IPS DF 4.7 (cell line): ENCODE measurements around the gene LDLRAD3.
"Not testable (repeated sequence)": the region's sequence is repeated elsewhere in the genome, so short reads cannot be mapped to it uniquely, and the experiment has no call there.

Experiments
- DNase-seq: peaks from one replicate; pipeline ENCODE4 v3.0.0-alpha.2; 2013; ENCODE audit warnings: low spot score; ENCODE audit errors: extremely low read depth

The LDLRAD3 gene, protein sequence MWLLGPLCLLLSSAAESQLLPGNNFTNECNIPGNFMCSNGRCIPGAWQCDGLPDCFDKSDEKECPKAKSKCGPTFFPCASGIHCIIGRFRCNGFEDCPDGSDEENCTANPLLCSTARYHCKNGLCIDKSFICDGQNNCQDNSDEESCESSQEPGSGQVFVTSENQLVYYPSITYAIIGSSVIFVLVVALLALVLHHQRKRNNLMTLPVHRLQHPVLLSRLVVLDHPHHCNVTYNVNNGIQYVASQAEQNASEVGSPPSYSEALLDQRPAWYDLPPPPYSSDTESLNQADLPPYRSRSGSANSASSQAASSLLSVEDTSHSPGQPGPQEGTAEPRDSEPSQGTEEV

DNA sequence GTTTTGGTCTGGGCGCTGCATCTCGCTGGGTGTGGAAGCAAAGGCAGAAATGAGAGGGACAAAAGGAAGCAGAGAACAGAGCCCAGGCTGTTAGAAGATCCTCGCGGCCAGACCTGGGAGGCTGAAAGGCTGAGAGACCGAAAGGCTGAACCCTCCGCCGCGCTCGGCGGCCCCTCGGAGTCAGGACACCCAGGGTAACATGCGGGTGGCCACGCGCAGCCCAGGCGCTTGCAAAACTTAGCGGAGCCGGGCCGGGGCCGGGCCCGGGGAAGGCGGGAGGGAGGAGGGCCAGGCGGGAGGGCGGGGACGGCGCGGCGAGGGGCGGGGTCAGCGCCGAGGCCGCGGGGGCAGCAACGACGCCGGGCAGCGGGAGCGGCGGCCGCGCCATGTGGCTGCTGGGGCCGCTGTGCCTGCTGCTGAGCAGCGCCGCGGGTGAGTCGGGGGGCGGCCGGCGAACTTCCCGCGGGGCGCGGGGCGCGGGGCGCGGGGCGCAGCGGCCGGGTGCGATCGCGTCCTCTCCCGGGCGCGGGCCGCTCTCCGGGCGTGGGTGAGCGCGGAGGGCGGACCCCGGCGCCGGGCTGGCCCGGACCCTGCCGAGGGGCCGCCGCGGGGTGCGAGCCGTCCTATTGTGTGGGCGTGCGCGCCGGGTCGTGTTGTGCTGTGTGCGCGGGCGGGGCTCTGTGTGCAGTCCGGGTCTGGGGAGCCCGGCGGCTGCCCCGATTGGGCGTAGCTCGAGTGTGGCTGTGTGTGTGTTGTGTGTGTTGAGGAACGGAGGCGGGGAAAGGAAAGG, at the start of gene LDLRAD3:
Gene LDLRAD3, plus strand, starts transcription at position 350 of the 790 bp plus-strand sequence. Its CDS starts 37 bp downstream, at position 387.
- DNase-seq: no peak

GRCh38 chr11:35897019-35897418, 46.8 kb upstream of the LDLRAD3 start:
- DNase-seq: no peak

DNA sequence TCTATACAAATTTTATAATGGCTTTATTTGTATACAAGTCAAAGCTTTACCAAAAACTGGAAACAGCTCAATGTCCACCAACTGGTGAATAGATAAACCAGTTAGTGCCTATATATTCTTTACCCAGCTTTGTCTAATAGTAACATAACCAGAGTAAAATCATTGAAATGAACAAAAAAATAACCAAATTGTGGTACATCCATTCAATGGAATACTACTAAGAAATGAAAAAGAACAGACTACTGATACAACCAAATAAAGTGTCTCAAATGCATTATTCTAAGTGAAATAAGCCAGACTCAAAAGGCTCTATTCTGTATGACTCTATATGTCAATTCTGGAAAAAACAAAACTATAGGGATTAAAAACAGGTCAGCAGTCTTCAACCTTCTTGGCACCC, 40.9 kb upstream of the LDLRAD3 start:
- DNase-seq: no peak

DNA sequence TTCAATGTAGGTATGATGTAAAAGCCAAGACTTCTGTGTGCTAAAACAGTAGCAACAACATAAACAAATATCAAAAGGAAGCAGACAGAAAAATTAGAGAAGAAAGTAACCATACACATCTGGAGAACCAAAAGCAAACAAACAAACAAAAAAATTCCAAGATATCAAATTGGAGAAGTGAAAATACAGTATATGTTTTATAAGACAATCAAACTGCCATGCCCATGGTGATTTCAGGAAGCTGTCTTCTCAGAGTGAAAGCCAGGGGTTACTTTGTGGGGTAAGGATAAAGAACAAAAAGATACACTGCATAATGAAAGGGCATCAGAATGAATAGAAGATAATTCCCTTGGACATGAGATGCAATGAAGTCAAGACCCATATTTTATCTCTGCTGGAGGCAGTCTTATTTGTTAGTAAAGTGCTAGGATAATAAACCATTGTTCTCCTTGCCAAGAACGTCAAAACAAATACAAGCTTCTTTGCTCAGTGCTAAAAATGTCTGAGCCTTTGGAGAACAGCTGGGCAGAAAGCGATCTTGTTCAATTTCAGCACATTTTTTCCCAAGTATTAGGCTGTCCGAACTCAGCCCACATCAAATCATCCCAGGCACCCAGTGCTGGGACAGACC, 38.1 kb upstream of the LDLRAD3 start:
- DNase-seq: no peak

- no peak for DNase-seq
These were observed 37.6 kb upstream of the LDLRAD3 start for GRCh38 chr11:35906277-35906661.

GRCh38 chr11:35906681-35907080, 37.2 kb upstream of the LDLRAD3 start:
- no peak for DNase-seq

DNA sequence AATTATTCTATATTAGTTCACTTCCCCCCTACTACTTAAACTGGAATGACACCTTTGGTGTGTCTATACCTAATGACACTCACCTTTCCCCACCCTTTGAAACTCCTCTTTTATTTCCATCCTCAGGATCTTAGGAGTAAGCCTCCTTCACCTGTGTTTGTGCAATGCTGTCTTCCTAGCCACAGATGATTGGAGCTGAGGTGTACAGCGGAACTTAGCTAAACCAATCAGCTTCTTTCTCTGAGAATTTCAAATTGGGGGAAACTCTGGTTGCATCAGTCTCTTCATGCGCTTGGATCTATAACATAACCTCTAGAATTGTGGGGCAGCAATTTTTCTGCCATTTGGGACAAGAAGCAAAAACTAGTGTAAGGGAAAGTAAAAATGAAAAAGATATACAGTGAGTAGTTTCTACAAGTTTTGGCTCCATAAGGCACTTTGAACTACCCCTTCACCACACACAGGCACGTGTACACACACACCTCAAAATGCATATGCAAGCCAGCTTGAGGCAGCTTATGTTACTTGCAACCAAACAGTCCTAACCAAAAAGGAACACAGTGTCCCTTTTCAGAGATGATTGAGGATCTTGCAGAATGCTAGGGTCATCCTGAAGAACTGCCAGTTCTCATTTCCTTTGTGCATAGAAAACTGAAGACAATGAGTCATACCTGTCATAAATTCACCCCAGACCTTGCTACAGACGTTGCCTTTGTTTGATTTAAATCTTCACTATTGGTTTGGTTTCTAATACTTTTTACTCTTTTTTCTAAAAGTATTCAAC, 36.0 kb upstream of the LDLRAD3 start:
- DNase-seq: no peak

DNA sequence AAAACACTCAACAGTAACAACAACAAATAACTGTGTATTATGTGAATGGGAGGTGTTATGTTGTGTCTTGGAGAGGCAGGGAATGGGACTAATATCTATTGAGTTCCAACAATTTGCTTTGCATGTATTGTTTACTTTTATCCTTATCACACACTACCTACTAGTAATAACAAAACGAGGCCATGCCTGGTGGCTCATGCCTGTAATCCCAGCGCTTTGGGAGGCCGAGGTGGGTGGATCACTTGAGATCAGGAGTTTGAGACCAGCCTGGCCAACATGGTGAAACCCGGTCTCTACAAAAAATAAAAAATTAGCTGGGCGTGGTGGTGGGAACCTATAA, 35.5 kb upstream of the LDLRAD3 start:
- not testable (repeated sequence) for DNase-seq

DNA sequence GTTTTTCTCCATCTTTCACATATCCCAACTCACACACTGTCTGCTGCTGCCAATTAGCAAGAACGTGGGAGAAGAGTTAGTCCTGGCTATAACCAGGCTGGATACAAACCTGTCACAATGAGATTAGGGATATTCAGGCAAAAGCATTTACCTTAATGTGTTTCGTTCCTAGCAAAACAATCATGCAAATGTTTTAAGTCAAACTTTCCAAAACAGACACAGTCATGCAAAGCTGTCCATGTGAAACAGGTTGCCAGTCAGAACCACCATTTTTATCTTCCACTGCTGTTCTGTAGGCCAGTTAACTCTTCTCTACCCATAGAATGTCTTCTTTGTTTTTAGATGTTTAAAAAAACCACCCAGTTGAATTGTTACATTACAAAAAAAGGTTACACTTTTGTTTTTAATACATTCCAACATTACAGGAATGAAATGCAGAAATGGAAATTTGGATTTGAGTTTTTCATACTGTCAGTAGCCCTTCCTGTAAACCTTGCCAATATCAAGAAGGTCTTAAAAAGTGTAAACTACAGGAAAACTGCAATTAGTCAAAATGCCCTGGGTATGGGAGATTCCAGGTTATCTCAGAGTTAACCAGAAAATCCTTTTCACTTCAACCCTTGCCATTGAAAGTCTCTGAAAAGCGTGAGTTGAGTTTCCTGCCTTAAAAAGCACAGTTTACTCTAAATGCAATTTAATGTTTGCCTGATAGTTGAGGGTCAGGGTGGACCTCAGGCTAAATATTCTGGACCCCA, 34.2 kb upstream of the LDLRAD3 start:
- DNase-seq: no peak

GRCh38 chr11:35911013-35911412, 32.8 kb upstream of the LDLRAD3 start:
- no peak for DNase-seq

DNA sequence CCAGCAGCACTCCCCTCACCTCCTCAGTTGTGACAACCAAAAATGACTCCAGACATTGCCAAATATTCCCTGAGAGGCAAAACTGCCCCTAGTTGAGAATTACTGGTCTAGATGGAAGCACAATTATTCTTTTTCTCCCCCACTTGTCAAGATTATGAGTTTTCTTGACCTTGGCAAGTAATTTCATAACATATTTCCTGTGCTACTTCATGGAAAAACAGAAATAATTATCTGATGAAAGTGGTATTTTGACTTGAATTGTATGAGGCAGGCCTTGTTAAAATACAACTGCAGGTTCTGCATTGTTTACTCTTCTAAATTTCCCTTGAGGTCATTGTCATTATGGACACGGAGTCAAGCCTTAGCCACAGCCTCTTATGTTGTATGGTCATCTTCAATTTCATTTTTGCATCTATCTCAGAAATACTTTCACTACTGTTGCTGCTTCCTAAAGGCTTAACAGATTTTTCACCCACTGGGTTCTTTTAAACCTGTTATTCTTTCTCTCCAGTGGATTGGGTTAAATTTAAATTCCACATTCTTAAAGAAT, 32.2 kb upstream of the LDLRAD3 start:
- DNase-seq: no peak

DNA sequence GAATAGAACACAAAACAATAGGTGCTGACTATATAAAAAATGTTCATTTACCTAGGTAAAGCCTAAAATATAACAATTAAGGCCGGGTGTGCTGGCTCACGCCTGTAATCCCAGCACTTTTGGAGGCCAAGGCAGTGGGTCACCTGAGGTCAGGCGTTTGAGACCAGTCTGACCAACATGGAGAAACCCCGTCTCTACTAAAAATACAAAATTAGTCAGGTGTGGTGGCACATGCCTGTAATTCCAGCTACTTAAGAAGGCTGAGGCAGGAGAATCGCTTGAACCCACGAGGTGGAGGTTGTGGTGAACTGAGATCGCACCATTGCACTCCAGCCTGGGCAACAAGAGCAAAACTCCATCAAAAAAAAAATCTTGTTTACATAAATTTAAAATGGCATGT, 31.4 kb upstream of the LDLRAD3 start:
- not testable (repeated sequence) for DNase-seq

DNA sequence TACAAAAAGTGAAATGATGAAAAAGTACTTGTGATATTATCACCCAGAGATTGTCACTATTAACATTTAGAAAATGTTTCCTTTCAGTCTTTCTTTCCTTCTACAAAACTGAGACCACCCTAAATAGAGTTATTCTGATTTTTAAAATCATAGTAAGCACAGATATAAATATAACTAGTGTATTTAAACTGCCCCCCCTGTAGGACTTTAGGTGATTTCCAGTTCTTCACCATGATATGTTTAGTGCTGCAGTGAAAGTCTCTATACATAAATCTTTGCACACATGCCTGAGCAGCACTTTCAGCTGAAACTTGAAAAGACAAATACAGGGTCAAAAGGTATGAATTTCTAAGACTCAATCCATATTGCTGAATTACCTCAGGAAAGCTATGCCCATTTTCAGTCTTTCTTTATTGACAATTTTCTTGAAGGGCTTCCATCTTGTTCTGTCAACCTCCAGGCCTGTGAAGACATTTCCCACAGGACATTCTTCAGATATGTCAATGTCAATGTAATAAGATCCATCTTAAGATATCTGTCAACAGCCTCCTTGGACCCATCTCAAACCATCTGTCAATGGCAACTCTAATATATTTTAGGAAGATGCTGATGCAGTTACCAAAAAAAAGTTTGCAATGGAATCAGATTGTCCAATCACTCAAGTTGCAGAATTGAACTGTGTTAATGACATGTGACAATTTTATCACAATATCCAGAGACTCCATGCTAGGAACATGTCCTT, 30.8 kb upstream of the LDLRAD3 start:
- no peak for DNase-seq

DNA sequence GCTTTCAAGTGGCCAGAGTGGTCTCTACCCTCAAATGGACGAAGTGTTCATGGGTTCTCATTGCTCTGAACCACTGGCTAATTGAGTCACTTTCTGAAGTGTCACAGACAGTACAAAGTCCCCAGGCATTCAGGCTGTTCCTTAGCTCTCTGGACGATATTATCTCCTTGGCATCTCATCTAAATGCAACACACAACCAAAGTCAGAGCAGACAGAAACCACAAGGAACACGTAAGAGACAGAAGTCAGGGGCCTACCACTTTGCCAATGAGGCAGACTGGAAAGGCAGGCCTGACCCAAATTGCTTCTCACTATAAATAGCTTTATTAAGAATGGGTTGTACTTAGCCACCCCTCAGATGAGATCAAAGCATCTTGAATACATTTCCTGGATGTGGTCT, 29.0 kb upstream of the LDLRAD3 start:
- no peak for DNase-seq

DNA sequence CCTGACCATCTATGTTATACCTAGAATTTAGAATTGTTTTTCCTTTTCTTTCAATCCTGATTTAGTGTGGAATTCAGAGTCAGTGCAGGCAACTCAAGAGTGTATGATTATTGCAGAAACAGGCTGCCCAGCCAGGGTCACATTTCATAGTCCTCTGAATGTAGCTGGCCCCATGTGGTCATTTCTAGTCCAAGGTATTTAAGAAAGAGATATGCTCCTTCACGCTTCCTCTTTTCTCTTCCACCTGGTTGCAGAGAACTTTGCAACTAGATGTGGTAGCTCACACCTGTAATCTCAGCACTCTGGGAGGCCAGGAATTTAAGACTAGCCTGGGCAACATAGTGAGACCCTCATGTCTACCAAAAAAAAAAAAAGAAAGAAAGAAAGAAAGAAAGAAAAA, 27.6 kb upstream of the LDLRAD3 start:
- DNase-seq: no peak

GRCh38 chr11:35917676-35918075, 26.2 kb upstream of the LDLRAD3 start:
- no peak for DNase-seq

- no peak for DNase-seq
These were observed 25.1 kb upstream of the LDLRAD3 start for GRCh38 chr11:35918716-35919115.

GRCh38 chr11:35919244-35919643, 24.6 kb upstream of the LDLRAD3 start:
- DNase-seq: no peak

- no peak for DNase-seq
These were observed 20.4 kb upstream of the LDLRAD3 start for GRCh38 chr11:35923452-35923851.

DNA sequence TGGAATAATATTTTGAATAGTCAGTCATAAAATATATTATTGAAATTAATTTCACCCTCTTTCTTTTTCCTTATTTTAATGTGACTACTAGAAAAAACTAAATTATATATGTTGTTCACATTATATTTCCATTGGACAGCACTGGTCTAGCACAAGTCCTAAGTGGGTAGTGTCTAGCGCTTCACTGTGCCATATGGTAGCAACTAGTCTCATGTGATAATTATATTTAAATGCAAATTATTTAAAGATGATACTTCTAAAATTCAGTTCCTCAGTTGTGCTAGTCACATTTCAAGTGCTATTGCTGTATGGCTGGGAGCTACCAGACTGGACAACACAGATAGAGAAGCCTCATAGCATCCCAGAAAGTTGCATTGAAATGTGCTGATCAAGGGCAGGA, 19.1 kb upstream of the LDLRAD3 start:
- DNase-seq: no peak
